BE2C (cell line): ENCODE data around the gene CNKSR1.

Experiments used
- DNase-seq: peaks from one replicate; pipeline ENCODE4 v3.0.0-alpha.2; 2020
- H3K27me3 ChIP-seq: fragments of 250-450 bp; sonication (Bioruptor Pico); 2 replicates; pipeline ENCODE4 v1.5.1; 2020; ENCODE audit warnings: mild to moderate bottlenecking
- H3K36me3 ChIP-seq: fragments of 250-450 bp; sonication (Bioruptor Pico); 2 replicates; pipeline ENCODE4 v1.5.1; 2020; ENCODE audit warnings: mild to moderate bottlenecking
- H3K4me1 ChIP-seq: fragments of 250-450 bp; sonication (Bioruptor Pico); 2 replicates; pipeline ENCODE4 v1.5.1; 2020
- H3K4me3 ChIP-seq: 2 replicates; pipeline ENCODE4 v1.5.1; 2011; ENCODE audit warnings: low read depth, low read length
- H3K9me3 ChIP-seq: fragments of 250-450 bp; sonication (Bioruptor Pico); 2 replicates; pipeline ENCODE4 v1.5.1; 2020
- CTCF ChIP-seq: IDR thresholded peaks from 2 replicates; pipeline ENCODE4 v1.5.1; 2012; ENCODE audit warnings: mild to moderate bottlenecking, low read depth, low read length

The CNKSR1 gene

GRCh38 chr1:26159743-26160039 is 17.6 kb upstream of the CNKSR1 start:
- DNase-seq: no peak
- H3K36me3 ChIP-seq: no peaks in the 10 kb centered on the region
- TF ChIP-seq CTCF: no peak
- H3K27me3 ChIP-seq: no peaks in the 10 kb centered on the region
- H3K9me3 ChIP-seq: no peaks in the 10 kb centered on the region
- H3K4me3 ChIP-seq: no peak overlapping the region
- H3K4me1 ChIP-seq: peaks cover 7% of the 10 kb centered on the region

DNA sequence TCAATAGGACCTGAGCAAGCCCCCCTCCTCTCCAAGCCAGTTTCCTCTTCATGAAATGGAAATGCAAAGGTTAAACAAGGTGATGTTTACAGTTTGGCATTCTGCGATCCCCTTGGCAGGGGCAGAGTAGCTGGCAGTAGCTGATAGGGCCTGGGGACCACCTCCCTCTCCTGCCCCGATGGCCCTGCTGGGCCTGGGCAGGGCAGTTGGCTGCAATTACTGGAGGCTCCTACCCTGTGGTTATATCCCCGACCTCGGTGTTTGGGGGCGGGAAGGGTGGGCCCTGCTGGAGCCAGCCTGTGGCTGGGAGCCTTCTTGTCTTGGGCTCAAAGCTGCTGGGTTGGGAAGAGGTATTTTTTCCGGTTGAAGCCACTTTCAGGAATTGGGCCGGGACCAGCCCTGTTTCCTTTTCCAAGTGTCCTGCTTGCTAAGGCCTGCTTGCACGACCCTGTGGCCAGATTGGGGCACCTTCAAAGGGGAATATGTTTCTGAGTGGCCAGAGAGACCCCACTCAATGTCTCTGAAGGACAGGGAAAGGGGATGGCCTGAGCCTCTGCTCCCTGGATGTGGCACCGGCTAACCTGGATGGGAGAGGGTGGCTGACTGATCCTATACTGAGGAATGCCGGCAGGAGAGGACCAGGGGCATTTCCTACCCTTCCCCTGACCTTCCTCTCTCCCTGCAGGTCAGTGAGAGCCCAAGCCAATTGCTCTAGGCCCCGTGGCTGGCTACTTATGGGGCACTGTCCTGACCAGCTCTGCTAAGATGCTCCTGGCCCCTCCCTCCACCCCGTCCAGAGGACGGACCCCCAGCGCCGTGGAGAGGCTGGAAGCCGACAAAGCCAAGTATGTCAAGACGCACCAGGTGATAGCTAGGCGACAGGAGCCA is 16.5 kb upstream of the CNKSR1 start:
- H3K36me3 ChIP-seq: no peaks in the 10 kb centered on the region
- no peaks in the 10 kb centered on the region for H3K9me3 ChIP-seq
- no peak for TF ChIP-seq CTCF
- H3K27me3 ChIP-seq: no peaks in the 10 kb centered on the region
- no peak for DNase-seq
- H3K4me3 ChIP-seq: peak overlapping the region; percentile 45
- peaks cover 7% of the 10 kb centered on the region for H3K4me1 ChIP-seq

DNA sequence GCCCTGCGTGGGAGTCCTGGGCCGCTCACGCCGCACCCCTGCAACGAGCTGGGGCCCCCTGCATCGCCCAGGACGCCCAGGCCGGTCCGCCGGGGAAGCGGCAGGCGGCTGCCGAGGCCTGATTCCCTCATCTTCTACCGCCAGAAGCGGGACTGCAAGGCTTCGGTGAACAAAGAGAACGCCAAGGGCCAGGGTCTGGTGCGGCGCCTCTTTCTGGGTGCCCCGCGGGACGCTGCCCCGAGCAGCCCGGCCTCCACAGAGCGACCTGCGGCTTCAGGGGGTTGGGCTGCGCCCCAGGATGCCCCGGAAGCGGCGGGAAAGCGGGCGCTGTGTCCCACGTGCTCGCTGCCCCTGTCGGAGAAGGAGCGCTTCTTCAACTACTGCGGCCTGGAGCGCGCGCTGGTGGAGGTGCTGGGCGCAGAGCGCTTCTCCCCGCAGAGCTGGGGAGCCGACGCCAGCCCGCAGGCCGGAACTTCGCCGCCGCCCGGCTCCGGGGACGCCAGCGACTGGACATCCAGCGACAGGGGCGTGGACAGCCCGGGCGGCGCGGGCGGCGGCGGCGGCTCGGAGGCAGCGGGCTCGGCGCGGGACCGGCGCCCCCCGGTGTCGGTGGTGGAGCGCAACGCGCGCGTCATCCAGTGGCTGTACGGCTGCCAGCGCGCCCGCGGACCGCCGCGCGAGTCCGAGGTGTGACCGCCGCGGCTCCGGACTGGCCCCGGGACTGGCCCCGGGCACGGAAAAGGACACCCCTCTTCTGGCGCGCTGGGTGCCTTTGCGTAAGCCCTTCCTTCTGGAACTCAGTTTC is 15.7 kb upstream of the CNKSR1 start:
- DNase-seq: peak; percentile 61
- no peaks in the 10 kb centered on the region for H3K27me3 ChIP-seq
- H3K4me3 ChIP-seq: peak overlapping the region; percentile 45

DNA sequence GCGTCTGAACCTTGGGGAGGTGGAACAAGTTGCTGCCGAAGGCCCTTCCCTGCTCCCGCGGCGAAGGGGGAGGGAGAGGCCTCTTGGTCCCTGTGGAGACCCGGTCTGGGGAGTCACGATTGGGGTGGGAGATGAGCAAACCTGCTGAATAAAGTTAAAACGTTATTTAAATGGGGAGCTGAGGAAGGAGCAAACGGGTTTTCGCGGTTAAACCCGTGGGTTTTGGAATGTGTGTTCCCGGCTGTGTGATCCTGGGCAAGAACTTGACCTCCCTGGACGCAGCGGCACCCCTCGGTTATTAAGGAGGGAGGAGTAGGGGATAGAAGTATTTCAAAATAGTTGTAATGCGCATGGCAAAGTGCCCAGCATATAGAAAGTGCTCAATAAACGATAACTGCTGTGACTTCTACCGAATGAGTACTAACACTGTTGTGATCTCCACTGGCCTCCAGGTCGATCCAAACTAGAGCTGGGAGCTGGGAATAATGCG is 15.0 kb upstream of the CNKSR1 start:
- TF ChIP-seq CTCF: no peak
- Histone ChIP-seq H3K9me3 (no peaks in the 10 kb centered on the region), H3K4me3 (peak overlapping the region; percentile 39), H3K4me1 (no peaks in the 10 kb centered on the region; the same call in 1 of the 2 replicates), H3K27me3 (no peaks in the 10 kb centered on the region), H3K36me3 (no peaks in the 10 kb centered on the region)
- no peak for DNase-seq

More for the DNA sequence above, 15.7 kb upstream of the CNKSR1 start:
- no peaks in the 10 kb centered on the region for H3K9me3 ChIP-seq
- H3K36me3 ChIP-seq: no peaks in the 10 kb centered on the region
- TF ChIP-seq CTCF: no peak
- H3K4me1 ChIP-seq: peaks cover 1% of the 10 kb centered on the region

- Histone ChIP-seq H3K4me1 (no peaks in the 10 kb centered on the region; the same call in 1 of the 2 replicates), H3K36me3 (no peaks in the 10 kb centered on the region), H3K27me3 (no peaks in the 10 kb centered on the region), H3K4me3 (no peak overlapping the region), H3K9me3 (no peaks in the 10 kb centered on the region)
- DNase-seq: no peak
- no peak for TF ChIP-seq CTCF
Observed at GRCh38 chr1:26163684-26164035, 13.6 kb upstream of the CNKSR1 start.
